SK-N-SH treated with all-trans-retinoic acid at 6 μM for 48 hours (cell line): ENCODE data around the gene ACOT7.

Experiments
- ESRRG ChIP-seq: fragments of 250-450 bp; sonication (Bioruptor Pico); IDR thresholded peaks from 2 replicates; pipeline ENCODE4 v1.6.1; 2021; ENCODE audit warnings: mild to moderate bottlenecking
- ISL1 ChIP-seq: fragments of 250-450 bp; sonication (Bioruptor Pico); IDR thresholded peaks from 2 replicates; pipeline ENCODE4 v2.1.2; 2022; ENCODE audit warnings: mild to moderate bottlenecking, moderate library complexity
- PPARA ChIP-seq: fragments of 250-450 bp; sonication (Bioruptor Pico); IDR thresholded peaks from 2 replicates; pipeline ENCODE4 v1.5.0; 2020; ENCODE audit warnings: mild to moderate bottlenecking, borderline replicate concordance
- RARB ChIP-seq: fragments of 250-450 bp; sonication (Bioruptor Pico); IDR thresholded peaks from 2 replicates; pipeline ENCODE4 v1.8.0; 2021; ENCODE audit warnings: mild to moderate bottlenecking, moderate library complexity
- SNAI2 ChIP-seq: fragments of 250-450 bp; sonication (Bioruptor Pico); IDR thresholded peaks from 2 replicates; pipeline ENCODE4 v1.5.0; 2020; ENCODE audit warnings: mild to moderate bottlenecking, moderate library complexity
- TCF4 ChIP-seq: fragments of 250-450 bp; sonication (Bioruptor Pico); IDR thresholded peaks from 2 replicates; pipeline ENCODE4 v1.8.0; 2021; ENCODE audit warnings: mild to moderate bottlenecking, moderate library complexity, borderline replicate concordance
- ZNF565 ChIP-seq: fragments of 450-650 bp; formaldehyde crosslinking; conservative IDR thresholded peaks from 2 replicates; pipeline ENCODE4 v1.5.0; 2020; ENCODE audit warnings: low read depth, mild to moderate bottlenecking, moderate library complexity
- TF ChIP-seq, protein P1 (sequence below): fragments of 250-450 bp; sonication (Bioruptor Pico); IDR thresholded peaks from 2 replicates; pipeline ENCODE4 v1.8.0; 2020; ENCODE audit warnings: mild to moderate bottlenecking, moderate library complexity, borderline replicate concordance
- TF ChIP-seq, protein P2 (sequence below): fragments of 250-450 bp; sonication (Bioruptor Pico); IDR thresholded peaks from 2 replicates; pipeline ENCODE4 v1.5.1; 2021; ENCODE audit warnings: mild to moderate bottlenecking, moderate library complexity

DNA sequence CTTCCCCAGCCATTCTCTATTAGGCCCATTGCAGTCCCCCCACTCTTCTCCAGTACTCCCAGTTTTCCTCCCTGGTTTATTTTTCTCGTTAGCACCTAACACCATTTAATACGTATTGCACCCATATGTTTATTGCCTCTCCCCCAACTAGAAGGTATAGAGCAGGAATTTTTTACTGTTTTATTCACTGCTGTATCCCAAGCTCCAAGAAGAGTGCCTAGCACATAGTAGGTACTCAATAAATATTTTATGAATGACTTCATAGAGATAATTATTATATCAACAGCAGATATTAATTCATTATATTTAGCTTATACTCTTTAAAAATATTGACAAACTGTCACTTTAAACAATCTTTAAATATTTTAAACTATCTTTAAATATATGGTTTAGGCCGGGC lies 5.7 kb upstream of the ACOT7 start:
- TF ChIP-seq, protein P1, sequence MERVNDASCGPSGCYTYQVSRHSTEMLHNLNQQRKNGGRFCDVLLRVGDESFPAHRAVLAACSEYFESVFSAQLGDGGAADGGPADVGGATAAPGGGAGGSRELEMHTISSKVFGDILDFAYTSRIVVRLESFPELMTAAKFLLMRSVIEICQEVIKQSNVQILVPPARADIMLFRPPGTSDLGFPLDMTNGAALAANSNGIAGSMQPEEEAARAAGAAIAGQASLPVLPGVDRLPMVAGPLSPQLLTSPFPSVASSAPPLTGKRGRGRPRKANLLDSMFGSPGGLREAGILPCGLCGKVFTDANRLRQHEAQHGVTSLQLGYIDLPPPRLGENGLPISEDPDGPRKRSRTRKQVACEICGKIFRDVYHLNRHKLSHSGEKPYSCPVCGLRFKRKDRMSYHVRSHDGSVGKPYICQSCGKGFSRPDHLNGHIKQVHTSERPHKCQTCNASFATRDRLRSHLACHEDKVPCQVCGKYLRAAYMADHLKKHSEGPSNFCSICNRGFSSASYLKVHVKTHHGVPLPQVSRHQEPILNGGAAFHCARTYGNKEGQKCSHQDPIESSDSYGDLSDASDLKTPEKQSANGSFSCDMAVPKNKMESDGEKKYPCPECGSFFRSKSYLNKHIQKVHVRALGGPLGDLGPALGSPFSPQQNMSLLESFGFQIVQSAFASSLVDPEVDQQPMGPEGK: no peak
- no peak for TF ChIP-seq SNAI2 (CRISPR knock-in tag)
- TF ChIP-seq ZNF565 (CRISPR knock-in tag): no peak
- no peak for TF ChIP-seq RARB
- no peak for TF ChIP-seq ESRRG
- no peak for TF ChIP-seq PPARA
- TF ChIP-seq ISL1 (CRISPR knock-in tag): no peak
- TF ChIP-seq, protein P2, sequence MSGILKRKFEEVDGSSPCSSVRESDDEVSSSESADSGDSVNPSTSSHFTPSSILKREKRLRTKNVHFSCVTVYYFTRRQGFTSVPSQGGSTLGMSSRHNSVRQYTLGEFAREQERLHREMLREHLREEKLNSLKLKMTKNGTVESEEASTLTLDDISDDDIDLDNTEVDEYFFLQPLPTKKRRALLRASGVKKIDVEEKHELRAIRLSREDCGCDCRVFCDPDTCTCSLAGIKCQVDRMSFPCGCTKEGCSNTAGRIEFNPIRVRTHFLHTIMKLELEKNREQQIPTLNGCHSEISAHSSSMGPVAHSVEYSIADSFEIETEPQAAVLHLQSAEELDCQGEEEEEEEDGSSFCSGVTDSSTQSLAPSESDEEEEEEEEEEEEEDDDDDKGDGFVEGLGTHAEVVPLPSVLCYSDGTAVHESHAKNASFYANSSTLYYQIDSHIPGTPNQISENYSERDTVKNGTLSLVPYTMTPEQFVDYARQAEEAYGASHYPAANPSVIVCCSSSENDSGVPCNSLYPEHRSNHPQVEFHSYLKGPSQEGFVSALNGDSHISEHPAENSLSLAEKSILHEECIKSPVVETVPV (CRISPR knock-in tag): no peak
- no peak for TF ChIP-seq TCF4 (CRISPR knock-in tag)
